Endodermal cell (in vitro differentiated cells): Measurements from ENCODE around the gene GSTO2. TPM values are rescaled to one million over a fixed set of nuclear protein-coding genes. Genes with fewer than 3 reads are reported as not detected.
A peak's percentile ranks its signal among the peaks of the same experiment; 100 is the strongest.

ENCODE experiments used
- DNase-seq: peaks from one replicate; pipeline ENCODE4 v3.0.0-alpha.2; 2017
- H3K27ac ChIP-seq: 2 replicates; pipeline ENCODE4 v1.5.1; 2013; ENCODE audit warnings: mild to moderate bottlenecking, low read depth, low read length, moderate library complexity
- H3K27me3 ChIP-seq: 2 replicates; pipeline ENCODE4 v1.6.1; 2013; ENCODE audit warnings: mild to moderate bottlenecking, low read length, moderate library complexity; ENCODE audit not compliant: insufficient read depth, control insufficient read depth, poor library complexity, severe bottlenecking
- H3K36me3 ChIP-seq: 2 replicates; pipeline ENCODE4 v1.7.0; 2013; ENCODE audit warnings: mild to moderate bottlenecking, low read length, moderate library complexity; ENCODE audit not compliant: control insufficient read depth, insufficient read depth
- H3K4me1 ChIP-seq: one replicate; pipeline ENCODE4 v1.7.0; 2013; ENCODE audit warnings: low read length; ENCODE audit not compliant: control insufficient read depth, insufficient read depth
- H3K4me3 ChIP-seq: 2 replicates; pipeline ENCODE4 v1.5.1; 2013; ENCODE audit warnings: mild to moderate bottlenecking, low read length, moderate library complexity
- H3K9ac ChIP-seq: 2 replicates; pipeline ENCODE4 v1.6.1; 2013; ENCODE audit warnings: mild to moderate bottlenecking, low read length, moderate library complexity; ENCODE audit not compliant: poor library complexity, severe bottlenecking; ENCODE audit errors: extremely low read depth
- H3K9me3 ChIP-seq: 2 replicates; pipeline ENCODE4 v1.6.1; 2013; ENCODE audit warnings: mild to moderate bottlenecking, low read length, moderate library complexity; ENCODE audit not compliant: control insufficient read depth
- H3K27ac Mint-ChIP-seq: 2 replicates; pipeline ENCODE4 v1.8.0; 2020; ENCODE audit warnings: mixed read lengths
- H3K27me3 Mint-ChIP-seq: 2 replicates; pipeline ENCODE4 v1.8.0; 2021; ENCODE audit warnings: mild to moderate bottlenecking, mixed read lengths; ENCODE audit not compliant: insufficient read depth
- H3K36me3 Mint-ChIP-seq: 2 replicates; pipeline ENCODE4 v1.8.0; 2020; ENCODE audit warnings: low read depth, mixed read lengths
- H3K4me1 Mint-ChIP-seq: 2 replicates; pipeline ENCODE4 v1.8.0; 2020; ENCODE audit warnings: mixed read lengths
- H3K4me3 Mint-ChIP-seq: 2 replicates; pipeline ENCODE4 v1.8.0; 2020; ENCODE audit warnings: mild to moderate bottlenecking, moderate library complexity, mixed read lengths
- H3K9me3 Mint-ChIP-seq: 2 replicates; pipeline ENCODE4 v1.8.0; 2020; ENCODE audit warnings: mild to moderate bottlenecking, mixed read lengths
- CTCF ChIP-seq: fragments of 200-600 bp; sonication (generic); conservative IDR thresholded peaks from 2 replicates; pipeline ENCODE4 v1.5.0; 2021; ENCODE audit warnings: antibody characterized with exemption, mild to moderate bottlenecking
- WGBS, 2 experiments: methylation state at CpG; one replicate each; pipeline versions ENCODE4 v1.1.5 to v1.1.7; 2013; ENCODE audit warnings: missing lambda C conversion rate in 2 of 2, mixed read lengths in 1 of 2; ENCODE audit not compliant: insufficient coverage in 1 of 2, insufficient read length in 1 of 2; 5-methylcytosine and 5-hydroxymethylcytosine counted together
- total RNA-seq, 2 donors: library from RNA; stranded (reverse); fragmentation: NEBNext Ultra II Directional in 1 of 2; extraction: Animal tissue kit (Norgen Biotek cat#: 25700) in 1 of 2; gene quantifications; 2 replicates in 1 of 2; 3 replicates in 1 of 2; pipeline ENCODE4 v1.2.1, GENCODE V29; 2021

GSTO2 gene
- total RNA-seq, 2 donors from 2014 or later, result 17.8 to 18.8 TPM

DNA sequence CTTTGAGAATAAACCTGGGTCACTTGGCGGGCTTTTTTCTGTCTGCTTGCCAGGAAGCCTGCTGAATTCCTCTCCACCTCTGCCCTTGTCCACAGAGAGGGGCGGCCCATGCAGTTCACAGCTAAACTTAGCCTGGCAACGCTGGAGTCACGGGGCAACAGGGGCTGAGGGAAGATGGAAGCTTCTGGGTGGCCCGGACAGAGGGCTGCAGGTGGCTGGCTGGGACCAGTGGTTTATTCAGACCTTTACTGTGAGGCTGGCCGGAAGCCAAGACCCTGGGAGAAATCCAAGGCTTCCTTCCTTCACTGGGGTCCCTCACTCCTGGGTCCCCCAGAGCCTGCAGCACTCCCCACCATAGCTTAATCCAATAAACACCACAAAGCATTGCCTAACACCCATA, 52.2 kb downstream of the GSTO2 start:
- Mint-ChIP-seq H3K4me3 (no peak overlapping the region), H3K4me1 (peaks cover 30% of the 10 kb centered on the region), H3K27me3 (no peaks in the 10 kb centered on the region), H3K9me3 (no peaks in the 10 kb centered on the region), H3K27ac (no peak overlapping the region), H3K36me3 (peaks cover 9% of the 10 kb centered on the region)
- no peak for TF ChIP-seq CTCF
- H3K9ac ChIP-seq, result no peak overlapping the region
- H3K9me3 ChIP-seq, result no peaks in the 10 kb centered on the region
- H3K36me3 ChIP-seq, result peaks cover 5% of the 10 kb centered on the region
- H3K27ac ChIP-seq, result no peak overlapping the region
- no peak overlapping the region for H3K4me3 ChIP-seq
- no peaks in the 10 kb centered on the region for H3K27me3 ChIP-seq
- no peak for DNase-seq
- 95 to 100% methylated on average over 3 to 6 of the region's 6 CpGs for WGBS, 2 experiments
- H3K4me1 ChIP-seq, result peaks cover 9% of the 10 kb centered on the region

DNA sequence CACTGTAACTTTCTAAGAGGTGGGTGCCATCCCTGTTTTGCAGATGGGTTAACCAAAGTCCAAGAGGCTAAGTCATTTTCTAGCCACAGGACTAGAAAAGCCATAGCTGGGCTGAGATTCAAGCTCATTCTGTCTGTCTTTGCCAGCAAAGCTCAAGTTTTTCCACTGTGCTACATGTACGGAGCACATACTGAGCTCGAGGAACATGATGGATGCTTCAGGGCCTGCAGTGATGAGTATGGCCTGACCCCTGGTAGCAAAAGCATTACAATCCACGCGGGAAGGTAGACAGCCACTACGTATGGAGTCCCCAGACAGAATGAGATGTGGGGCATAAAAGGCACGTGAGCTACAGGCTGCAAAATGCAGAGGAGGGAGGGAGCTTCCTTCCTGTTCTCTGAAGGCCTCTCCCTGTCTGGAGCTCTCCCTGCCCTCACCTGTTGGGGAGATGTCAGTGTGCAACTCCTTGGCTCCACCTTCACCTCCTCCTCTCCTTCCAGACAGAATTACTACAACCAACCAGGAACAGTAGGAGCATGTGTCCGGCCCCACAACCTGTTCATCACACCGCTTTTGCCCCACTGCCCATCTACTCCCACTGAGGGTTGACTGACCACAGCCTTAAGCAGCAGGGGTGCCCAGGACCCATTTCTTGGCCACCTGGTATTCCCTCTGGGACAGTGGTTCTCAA, 52.9 kb downstream of the GSTO2 start:
- Mint-ChIP-seq H3K9me3 (no peaks in the 10 kb centered on the region), H3K27ac (peak overlapping the region; percentile 64), H3K27me3 (no peaks in the 10 kb centered on the region), H3K4me1 (peaks cover 31% of the 10 kb centered on the region), H3K4me3 (no peak overlapping the region), H3K36me3 (peaks cover 11% of the 10 kb centered on the region)
- DNase-seq, result no peak
- H3K27me3 ChIP-seq, result no peaks in the 10 kb centered on the region
- no peaks in the 10 kb centered on the region for H3K9me3 ChIP-seq
- H3K4me3 ChIP-seq, result no peak overlapping the region
- peaks cover 5% of the 10 kb centered on the region for H3K36me3 ChIP-seq
- H3K9ac ChIP-seq, result no peak overlapping the region
- no peak for TF ChIP-seq CTCF
- H3K4me1 ChIP-seq, result peaks cover 7% of the 10 kb centered on the region
- no peak overlapping the region for H3K27ac ChIP-seq
- 93 to 97% methylated on average over 8 of the region's 8 CpGs for WGBS, 2 experiments

DNA sequence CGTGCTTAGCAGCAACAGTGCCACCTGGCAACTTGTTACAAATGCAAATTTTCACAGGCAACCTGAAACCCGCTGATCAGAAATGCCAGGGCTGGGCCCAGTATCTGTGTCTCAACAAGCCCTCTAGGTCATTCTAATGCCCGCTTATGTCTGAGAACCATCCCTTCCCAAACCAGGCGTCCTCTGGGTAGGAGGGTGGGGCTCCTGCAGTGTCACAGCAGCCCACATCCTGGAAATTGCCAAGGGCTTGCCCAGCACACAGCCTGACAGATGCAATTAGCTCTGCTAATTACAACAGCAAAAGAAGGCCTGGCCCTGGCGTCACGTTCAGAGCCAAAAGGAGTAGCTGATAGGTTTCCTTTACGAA, 53.4 kb downstream of the GSTO2 start:
- no peak overlapping the region for H3K27ac ChIP-seq
- H3K9me3 ChIP-seq, result no peaks in the 10 kb centered on the region
- H3K4me3 ChIP-seq, result no peak overlapping the region
- TF ChIP-seq CTCF, result no peak
- no peaks in the 10 kb centered on the region for H3K9me3 Mint-ChIP-seq
- H3K4me3 Mint-ChIP-seq, result no peak overlapping the region
- peaks cover 11% of the 10 kb centered on the region for H3K36me3 Mint-ChIP-seq
- peaks cover 8% of the 10 kb centered on the region for H3K4me1 ChIP-seq
- no peaks in the 10 kb centered on the region for H3K27me3 Mint-ChIP-seq
- peaks cover 31% of the 10 kb centered on the region for H3K4me1 Mint-ChIP-seq
- no peaks in the 10 kb centered on the region for H3K27me3 ChIP-seq
- no peak overlapping the region for H3K9ac ChIP-seq
- peak; percentile 52 for DNase-seq
- H3K36me3 ChIP-seq, result peaks cover 5% of the 10 kb centered on the region
- H3K27ac Mint-ChIP-seq, result no peak overlapping the region
- WGBS, 2 experiments, result 36 to 92% methylated on average over 1 to 7 of the region's 7 CpGs
